Suprapubic skin (tissue), 4 donors: ENCODE data around the gene CD164. TPM values are rescaled to one million over a fixed set of nuclear protein-coding genes. Genes with fewer than 3 reads are reported as not detected.

Experiments used
- DNase-seq, 2 donors: peaks; one replicate each; pipeline ENCODE4 v3.0.0-alpha.2; 2019; ENCODE audit warnings: low spot score in 2 of 2
- H3K27ac ChIP-seq: fragments of 200-600 bp; sonication (generic); one replicate; pipeline ENCODE4 v1.5.1; 2019
- H3K27me3 ChIP-seq: fragments of 200-600 bp; sonication (generic); one replicate; pipeline ENCODE4 v1.5.1; 2019
- H3K36me3 ChIP-seq: fragments of 200-600 bp; sonication (generic); one replicate; pipeline ENCODE4 v1.5.1; 2019
- H3K4me1 ChIP-seq: fragments of 200-600 bp; sonication (generic); one replicate; pipeline ENCODE4 v1.5.1; 2019
- H3K4me3 ChIP-seq: fragments of 200-600 bp; sonication (generic); one replicate; pipeline ENCODE4 v1.5.1; 2019; ENCODE audit warnings: mild to moderate bottlenecking
- H3K9me3 ChIP-seq: fragments of 200-600 bp; sonication (generic); one replicate; pipeline ENCODE4 v1.5.1; 2019
- EP300 ChIP-seq: sonication (generic); formaldehyde crosslinking; IDR thresholded peaks from one replicate; pipeline ENCODE4 v1.6.1; 2017; ENCODE audit warnings: antibody characterized with exemption
- POLR2A ChIP-seq, 2 donors: fragments of 450-650 bp; IDR thresholded peaks; one replicate each; pipeline ENCODE4 v1.6.1; 2017; ENCODE audit warnings: antibody characterized with exemption in 2 of 2, mild to moderate bottlenecking in 2 of 2, moderate library complexity in 2 of 2
- POLR2AphosphoS5 ChIP-seq, 3 donors: sonication (generic); formaldehyde crosslinking; IDR thresholded peaks; one replicate each; pipeline ENCODE4 v1.6.1; 2017; ENCODE audit warnings: antibody characterized with exemption in 3 of 3
- WGBS: methylation state at CpG from one replicate; pipeline ENCODE4 v1.1.5; 2018; 5-methylcytosine and 5-hydroxymethylcytosine counted together
- total RNA-seq, 4 donors: library from RNA; depleted of rRNA; stranded (reverse); fragments of >200 nt; gene quantifications; one replicate each; pipeline ENCODE4 v1.1.0, GENCODE V29; 2016
- TF ChIP-seq, protein P1 (sequence below), 2 donors: fragments of 200-600 bp in 1 of 2; fragments of 450-650 bp in 1 of 2; sonication (generic) in 1 of 2; IDR thresholded peaks; one replicate each; pipeline ENCODE4 v1.5.1; 2016 to 2019; ENCODE audit warnings: antibody characterized with exemption in 2 of 2, mild to moderate bottlenecking in 1 of 2, moderate library complexity in 1 of 2

CD164 gene
- total RNA-seq, 4 donors from 2014 or later: 122 to 174 (median 139) TPM

GRCh38 chr6:109396046-109396718 lies 13.9 kb upstream of the CD164 start:
- Histone ChIP-seq H3K9me3 (no peaks in the 10 kb centered on the region), H3K36me3 (no peaks in the 10 kb centered on the region), H3K27me3 (no peaks in the 10 kb centered on the region), H3K27ac (no peak overlapping the region), H3K4me1 (peaks cover 9% of the 10 kb centered on the region), H3K4me3 (no peak overlapping the region)
- DNase-seq: no peak
- TF ChIP-seq, protein P1, sequence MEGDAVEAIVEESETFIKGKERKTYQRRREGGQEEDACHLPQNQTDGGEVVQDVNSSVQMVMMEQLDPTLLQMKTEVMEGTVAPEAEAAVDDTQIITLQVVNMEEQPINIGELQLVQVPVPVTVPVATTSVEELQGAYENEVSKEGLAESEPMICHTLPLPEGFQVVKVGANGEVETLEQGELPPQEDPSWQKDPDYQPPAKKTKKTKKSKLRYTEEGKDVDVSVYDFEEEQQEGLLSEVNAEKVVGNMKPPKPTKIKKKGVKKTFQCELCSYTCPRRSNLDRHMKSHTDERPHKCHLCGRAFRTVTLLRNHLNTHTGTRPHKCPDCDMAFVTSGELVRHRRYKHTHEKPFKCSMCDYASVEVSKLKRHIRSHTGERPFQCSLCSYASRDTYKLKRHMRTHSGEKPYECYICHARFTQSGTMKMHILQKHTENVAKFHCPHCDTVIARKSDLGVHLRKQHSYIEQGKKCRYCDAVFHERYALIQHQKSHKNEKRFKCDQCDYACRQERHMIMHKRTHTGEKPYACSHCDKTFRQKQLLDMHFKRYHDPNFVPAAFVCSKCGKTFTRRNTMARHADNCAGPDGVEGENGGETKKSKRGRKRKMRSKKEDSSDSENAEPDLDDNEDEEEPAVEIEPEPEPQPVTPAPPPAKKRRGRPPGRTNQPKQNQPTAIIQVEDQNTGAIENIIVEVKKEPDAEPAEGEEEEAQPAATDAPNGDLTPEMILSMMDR (IDR thresholded peaks at IDR 0.05): no peak
- no peak for TF ChIP-seq POLR2AphosphoS5 (IDR thresholded peaks at IDR 0.05)
- no peak for TF ChIP-seq EP300
- 94% methylated on average over 12 of the region's 12 CpGs for WGBS

GRCh38 chr6:109393886-109394281 lies 11.6 kb upstream of the CD164 start:
- no peaks in the 10 kb centered on the region for H3K36me3 ChIP-seq
- peaks cover 25% of the 10 kb centered on the region for H3K4me1 ChIP-seq
- TF ChIP-seq POLR2A (IDR thresholded peaks at IDR 0.05) (no peak), EP300 (no peak)
- WGBS: 46% methylated on average over 2 of the region's 2 CpGs
- DNase-seq: no peak
- H3K27ac ChIP-seq: no peak overlapping the region
- H3K9me3 ChIP-seq: no peaks in the 10 kb centered on the region
- no peak overlapping the region for H3K4me3 ChIP-seq
- H3K27me3 ChIP-seq: no peaks in the 10 kb centered on the region

- H3K4me3 ChIP-seq: no peak overlapping the region
- H3K4me1 ChIP-seq: peaks cover 28% of the 10 kb centered on the region
- no peak for DNase-seq
- no peaks in the 10 kb centered on the region for H3K9me3 ChIP-seq
- H3K36me3 ChIP-seq: no peaks in the 10 kb centered on the region
- TF ChIP-seq POLR2A (IDR thresholded peaks at IDR 0.05): no peak
- TF ChIP-seq, protein P1 (IDR thresholded peaks at IDR 0.05): no peak
- no peak for TF ChIP-seq EP300
- no peak for TF ChIP-seq POLR2AphosphoS5 (IDR thresholded peaks at IDR 0.05)
- H3K27me3 ChIP-seq: no peaks in the 10 kb centered on the region
- 82% methylated on average over 5 of the region's 5 CpGs for WGBS
- H3K27ac ChIP-seq: no peak overlapping the region
Observed at GRCh38 chr6:109393157-109393885, 11.1 kb upstream of the CD164 start.

- no peaks in the 10 kb centered on the region for H3K27me3 ChIP-seq
- no peak overlapping the region for H3K4me3 ChIP-seq
- H3K4me1 ChIP-seq: peaks cover 37% of the 10 kb centered on the region
- no peaks in the 10 kb centered on the region for H3K9me3 ChIP-seq
- H3K27ac ChIP-seq: peak overlapping the region; percentile 20
- no peaks in the 10 kb centered on the region for H3K36me3 ChIP-seq
- TF ChIP-seq POLR2AphosphoS5 (IDR thresholded peaks at IDR 0.05) (no peak), EP300 (no peak), POLR2A (IDR thresholded peaks at IDR 0.05) (no peak)
- TF ChIP-seq, protein P1 (IDR thresholded peaks at IDR 0.05): no peak
- WGBS: 39% methylated on average over 6 of the region's 6 CpGs
- DNase-seq: no peak
Observed at GRCh38 chr6:109389650-109390274, 7.5 kb upstream of the CD164 start.

DNA sequence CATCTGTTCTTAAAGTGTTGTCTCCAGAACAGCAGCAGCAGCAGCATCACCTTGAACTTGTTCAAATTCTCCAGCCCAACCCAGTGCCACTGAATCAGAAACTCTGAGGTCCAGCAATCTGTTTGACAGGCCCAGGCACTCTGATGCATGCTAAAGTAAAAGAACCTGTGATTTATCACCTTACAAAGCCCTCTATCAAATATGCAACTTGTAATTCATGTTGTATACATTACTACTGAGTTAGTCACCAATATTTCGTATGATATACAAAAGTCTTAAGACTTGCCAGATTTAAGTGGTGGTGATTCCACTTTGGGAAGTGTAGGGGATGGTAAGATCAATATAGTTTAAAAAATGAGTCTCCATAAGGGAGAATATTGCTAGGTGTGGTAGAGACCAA lies 6.0 kb upstream of the CD164 start:
- Histone ChIP-seq H3K4me3 (no peak overlapping the region), H3K27me3 (no peaks in the 10 kb centered on the region), H3K4me1 (peaks cover 50% of the 10 kb centered on the region), H3K27ac (no peak overlapping the region), H3K36me3 (no peaks in the 10 kb centered on the region), H3K9me3 (no peaks in the 10 kb centered on the region)
- TF ChIP-seq EP300 (no peak), POLR2A (IDR thresholded peaks at IDR 0.05) (no peak), POLR2AphosphoS5 (IDR thresholded peaks at IDR 0.05) (no peak)
- TF ChIP-seq, protein P1 (IDR thresholded peaks at IDR 0.05): no peak
- no peak for DNase-seq
- 64% methylated on average over 1 of the region's 1 CpG for WGBS
